ENCODE measurements around the gene TLL2. TPM values are rescaled to one million over a fixed set of nuclear protein-coding genes. Genes with fewer than 3 reads are reported as not detected.

Gene TLL2
- total RNA-seq, 1 experiment from 2014 or later, result 9.1 TPM

DNA sequence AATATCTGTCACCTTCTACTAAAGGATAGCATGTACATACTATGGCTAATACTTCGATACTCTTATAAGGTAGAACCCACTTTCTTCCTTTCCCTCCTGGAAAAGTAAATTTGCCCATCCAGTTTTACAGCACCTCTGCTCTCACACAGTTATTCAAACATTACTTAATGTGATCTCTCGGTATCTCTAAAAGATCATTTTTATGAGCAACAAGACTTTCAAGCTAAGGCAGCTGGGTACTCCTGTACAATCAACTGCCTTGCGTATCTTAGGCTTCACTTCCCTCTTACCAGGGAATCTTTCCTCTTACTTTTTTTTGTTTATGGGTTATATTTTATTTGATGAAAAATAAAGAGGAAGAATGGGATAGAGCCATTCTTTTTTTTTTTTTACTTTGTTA is 26.5 kb upstream of the TLL2 start:
- H3K27me3 Mint-ChIP-seq (ENCODE audit: low read depth), result no peaks in the 10 kb centered on the region
- no peak for TF ChIP-seq TP53 (CRISPR knock-in tag; IDR thresholded peaks at IDR 0.05)
- no peak for TF ChIP-seq MYBL2 (CRISPR knock-in tag; IDR thresholded peaks at IDR 0.05)
- no peak for TF ChIP-seq ELF4 (CRISPR knock-in tag; IDR thresholded peaks at IDR 0.05; ENCODE audit: low read depth)
- TF ChIP-seq ZNF317 (CRISPR knock-in tag; IDR thresholded peaks at IDR 0.05; ENCODE audit: borderline replicate concordance, low read depth), result no peak
- TF ChIP-seq SMAD3 (CRISPR knock-in tag; IDR thresholded peaks at IDR 0.05; ENCODE audit: borderline replicate concordance), result no peak
- TF ChIP-seq ZNF219 (CRISPR knock-in tag; IDR thresholded peaks at IDR 0.05; ENCODE audit: borderline replicate concordance), result no peak
- no peak for TF ChIP-seq ZNF671 (CRISPR knock-in tag; IDR thresholded peaks at IDR 0.05)
- no peak for TF ChIP-seq ZNF138 (CRISPR knock-in tag; conservative IDR thresholded peaks at IDR 0.05)
- TF ChIP-seq, protein P1, sequence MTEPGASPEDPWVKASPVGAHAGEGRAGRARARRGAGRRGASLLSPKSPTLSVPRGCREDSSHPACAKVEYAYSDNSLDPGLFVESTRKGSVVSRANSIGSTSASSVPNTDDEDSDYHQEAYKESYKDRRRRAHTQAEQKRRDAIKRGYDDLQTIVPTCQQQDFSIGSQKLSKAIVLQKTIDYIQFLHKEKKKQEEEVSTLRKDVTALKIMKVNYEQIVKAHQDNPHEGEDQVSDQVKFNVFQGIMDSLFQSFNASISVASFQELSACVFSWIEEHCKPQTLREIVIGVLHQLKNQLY (CRISPR knock-in tag; IDR thresholded peaks at IDR 0.05), result no peak
- TF ChIP-seq GABPB1 (CRISPR knock-in tag; IDR thresholded peaks at IDR 0.05), result no peak
- no peak for TF ChIP-seq RORB (CRISPR knock-in tag; IDR thresholded peaks at IDR 0.05)
- TF ChIP-seq, protein P2, sequence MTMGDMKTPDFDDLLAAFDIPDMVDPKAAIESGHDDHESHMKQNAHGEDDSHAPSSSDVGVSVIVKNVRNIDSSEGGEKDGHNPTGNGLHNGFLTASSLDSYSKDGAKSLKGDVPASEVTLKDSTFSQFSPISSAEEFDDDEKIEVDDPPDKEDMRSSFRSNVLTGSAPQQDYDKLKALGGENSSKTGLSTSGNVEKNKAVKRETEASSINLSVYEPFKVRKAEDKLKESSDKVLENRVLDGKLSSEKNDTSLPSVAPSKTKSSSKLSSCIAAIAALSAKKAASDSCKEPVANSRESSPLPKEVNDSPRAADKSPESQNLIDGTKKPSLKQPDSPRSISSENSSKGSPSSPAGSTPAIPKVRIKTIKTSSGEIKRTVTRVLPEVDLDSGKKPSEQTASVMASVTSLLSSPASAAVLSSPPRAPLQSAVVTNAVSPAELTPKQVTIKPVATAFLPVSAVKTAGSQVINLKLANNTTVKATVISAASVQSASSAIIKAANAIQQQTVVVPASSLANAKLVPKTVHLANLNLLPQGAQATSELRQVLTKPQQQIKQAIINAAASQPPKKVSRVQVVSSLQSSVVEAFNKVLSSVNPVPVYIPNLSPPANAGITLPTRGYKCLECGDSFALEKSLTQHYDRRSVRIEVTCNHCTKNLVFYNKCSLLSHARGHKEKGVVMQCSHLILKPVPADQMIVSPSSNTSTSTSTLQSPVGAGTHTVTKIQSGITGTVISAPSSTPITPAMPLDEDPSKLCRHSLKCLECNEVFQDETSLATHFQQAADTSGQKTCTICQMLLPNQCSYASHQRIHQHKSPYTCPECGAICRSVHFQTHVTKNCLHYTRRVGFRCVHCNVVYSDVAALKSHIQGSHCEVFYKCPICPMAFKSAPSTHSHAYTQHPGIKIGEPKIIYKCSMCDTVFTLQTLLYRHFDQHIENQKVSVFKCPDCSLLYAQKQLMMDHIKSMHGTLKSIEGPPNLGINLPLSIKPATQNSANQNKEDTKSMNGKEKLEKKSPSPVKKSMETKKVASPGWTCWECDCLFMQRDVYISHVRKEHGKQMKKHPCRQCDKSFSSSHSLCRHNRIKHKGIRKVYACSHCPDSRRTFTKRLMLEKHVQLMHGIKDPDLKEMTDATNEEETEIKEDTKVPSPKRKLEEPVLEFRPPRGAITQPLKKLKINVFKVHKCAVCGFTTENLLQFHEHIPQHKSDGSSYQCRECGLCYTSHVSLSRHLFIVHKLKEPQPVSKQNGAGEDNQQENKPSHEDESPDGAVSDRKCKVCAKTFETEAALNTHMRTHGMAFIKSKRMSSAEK (CRISPR knock-in tag; IDR thresholded peaks at IDR 0.05; ENCODE audit: borderline replicate concordance), result no peak
- no peak for TF ChIP-seq HMGA2 (CRISPR knock-in tag; IDR thresholded peaks at IDR 0.05)
- CTCF ChIA-PET, result no interaction called here
- POLR2A ChIA-PET, result interaction anchor here (0.7 kb wide), 1 partner anchor 1814 kb away, joined by 3 read pairs; no protein-coding TSS in a partner anchor
- no peaks in the 10 kb centered on the region for H3K9me3 Mint-ChIP-seq
- no peak overlapping the region for H3K4me3 Mint-ChIP-seq
- no peaks in the 10 kb centered on the region for H3K4me1 Mint-ChIP-seq
- H3K36me3 Mint-ChIP-seq, result peaks cover 33% of the 10 kb centered on the region
- DNase-seq (ENCODE audit: low spot score) (no peak), ATAC-seq (no peak)
- H3K27ac Mint-ChIP-seq, result no peak overlapping the region

DNA sequence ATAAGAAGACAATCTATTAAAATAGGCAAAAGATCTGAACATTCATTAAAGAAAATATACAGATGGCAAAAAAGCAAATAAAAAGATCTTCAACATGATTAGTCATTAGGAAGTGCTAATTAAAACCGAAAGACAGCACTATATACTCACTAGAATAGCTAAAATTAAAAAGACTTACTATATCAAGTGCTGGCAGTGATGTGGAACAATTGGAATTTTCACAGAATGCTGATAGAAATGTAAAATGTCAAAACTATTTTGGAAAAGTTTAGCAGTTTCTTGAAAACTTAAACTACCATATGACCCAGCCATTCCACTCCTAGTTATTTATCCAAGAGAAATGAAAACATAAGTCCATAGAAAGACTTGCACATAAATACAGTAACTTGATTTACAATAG is 25.0 kb upstream of the TLL2 start:
- Mint-ChIP-seq H3K36me3 (peaks cover 30% of the 10 kb centered on the region), H3K4me1 (no peaks in the 10 kb centered on the region), H3K9me3 (no peaks in the 10 kb centered on the region), H3K27ac (no peak overlapping the region), H3K4me3 (no peak overlapping the region), H3K27me3 (ENCODE audit: low read depth) (no peaks in the 10 kb centered on the region)
- ATAC-seq, result no peak
- no peak for DNase-seq (ENCODE audit: low spot score)
- ChIA-PET CTCF (no interaction called here), POLR2A (no interaction called here)
- TF ChIP-seq, protein P3, sequence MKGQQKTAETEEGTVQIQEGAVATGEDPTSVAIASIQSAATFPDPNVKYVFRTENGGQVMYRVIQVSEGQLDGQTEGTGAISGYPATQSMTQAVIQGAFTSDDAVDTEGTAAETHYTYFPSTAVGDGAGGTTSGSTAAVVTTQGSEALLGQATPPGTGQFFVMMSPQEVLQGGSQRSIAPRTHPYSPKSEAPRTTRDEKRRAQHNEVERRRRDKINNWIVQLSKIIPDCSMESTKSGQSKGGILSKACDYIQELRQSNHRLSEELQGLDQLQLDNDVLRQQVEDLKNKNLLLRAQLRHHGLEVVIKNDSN (CRISPR knock-in tag; IDR thresholded peaks at IDR 0.05), result no peak
- TF ChIP-seq ZNF416 (CRISPR knock-in tag; IDR thresholded peaks at IDR 0.05) (no peak), ZNF138 (CRISPR knock-in tag; conservative IDR thresholded peaks at IDR 0.05) (no peak), ETV6 (CRISPR knock-in tag; IDR thresholded peaks at IDR 0.05) (no peak), TP53 (CRISPR knock-in tag; IDR thresholded peaks at IDR 0.05) (no peak)
- TF ChIP-seq, protein P4, sequence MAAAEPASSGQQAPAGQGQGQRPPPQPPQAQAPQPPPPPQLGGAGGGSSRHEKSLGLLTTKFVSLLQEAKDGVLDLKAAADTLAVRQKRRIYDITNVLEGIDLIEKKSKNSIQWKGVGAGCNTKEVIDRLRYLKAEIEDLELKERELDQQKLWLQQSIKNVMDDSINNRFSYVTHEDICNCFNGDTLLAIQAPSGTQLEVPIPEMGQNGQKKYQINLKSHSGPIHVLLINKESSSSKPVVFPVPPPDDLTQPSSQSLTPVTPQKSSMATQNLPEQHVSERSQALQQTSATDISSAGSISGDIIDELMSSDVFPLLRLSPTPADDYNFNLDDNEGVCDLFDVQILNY (CRISPR knock-in tag; IDR thresholded peaks at IDR 0.05), result no peak
- TF ChIP-seq, protein P5, sequence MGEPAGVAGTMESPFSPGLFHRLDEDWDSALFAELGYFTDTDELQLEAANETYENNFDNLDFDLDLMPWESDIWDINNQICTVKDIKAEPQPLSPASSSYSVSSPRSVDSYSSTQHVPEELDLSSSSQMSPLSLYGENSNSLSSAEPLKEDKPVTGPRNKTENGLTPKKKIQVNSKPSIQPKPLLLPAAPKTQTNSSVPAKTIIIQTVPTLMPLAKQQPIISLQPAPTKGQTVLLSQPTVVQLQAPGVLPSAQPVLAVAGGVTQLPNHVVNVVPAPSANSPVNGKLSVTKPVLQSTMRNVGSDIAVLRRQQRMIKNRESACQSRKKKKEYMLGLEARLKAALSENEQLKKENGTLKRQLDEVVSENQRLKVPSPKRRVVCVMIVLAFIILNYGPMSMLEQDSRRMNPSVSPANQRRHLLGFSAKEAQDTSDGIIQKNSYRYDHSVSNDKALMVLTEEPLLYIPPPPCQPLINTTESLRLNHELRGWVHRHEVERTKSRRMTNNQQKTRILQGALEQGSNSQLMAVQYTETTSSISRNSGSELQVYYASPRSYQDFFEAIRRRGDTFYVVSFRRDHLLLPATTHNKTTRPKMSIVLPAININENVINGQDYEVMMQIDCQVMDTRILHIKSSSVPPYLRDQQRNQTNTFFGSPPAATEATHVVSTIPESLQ (CRISPR knock-in tag; IDR thresholded peaks at IDR 0.05), result no peak
- TF ChIP-seq, protein P6, sequence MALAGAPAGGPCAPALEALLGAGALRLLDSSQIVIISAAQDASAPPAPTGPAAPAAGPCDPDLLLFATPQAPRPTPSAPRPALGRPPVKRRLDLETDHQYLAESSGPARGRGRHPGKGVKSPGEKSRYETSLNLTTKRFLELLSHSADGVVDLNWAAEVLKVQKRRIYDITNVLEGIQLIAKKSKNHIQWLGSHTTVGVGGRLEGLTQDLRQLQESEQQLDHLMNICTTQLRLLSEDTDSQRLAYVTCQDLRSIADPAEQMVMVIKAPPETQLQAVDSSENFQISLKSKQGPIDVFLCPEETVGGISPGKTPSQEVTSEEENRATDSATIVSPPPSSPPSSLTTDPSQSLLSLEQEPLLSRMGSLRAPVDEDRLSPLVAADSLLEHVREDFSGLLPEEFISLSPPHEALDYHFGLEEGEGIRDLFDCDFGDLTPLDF (CRISPR knock-in tag; IDR thresholded peaks at IDR 0.05), result no peak
- TF ChIP-seq, protein P7, sequence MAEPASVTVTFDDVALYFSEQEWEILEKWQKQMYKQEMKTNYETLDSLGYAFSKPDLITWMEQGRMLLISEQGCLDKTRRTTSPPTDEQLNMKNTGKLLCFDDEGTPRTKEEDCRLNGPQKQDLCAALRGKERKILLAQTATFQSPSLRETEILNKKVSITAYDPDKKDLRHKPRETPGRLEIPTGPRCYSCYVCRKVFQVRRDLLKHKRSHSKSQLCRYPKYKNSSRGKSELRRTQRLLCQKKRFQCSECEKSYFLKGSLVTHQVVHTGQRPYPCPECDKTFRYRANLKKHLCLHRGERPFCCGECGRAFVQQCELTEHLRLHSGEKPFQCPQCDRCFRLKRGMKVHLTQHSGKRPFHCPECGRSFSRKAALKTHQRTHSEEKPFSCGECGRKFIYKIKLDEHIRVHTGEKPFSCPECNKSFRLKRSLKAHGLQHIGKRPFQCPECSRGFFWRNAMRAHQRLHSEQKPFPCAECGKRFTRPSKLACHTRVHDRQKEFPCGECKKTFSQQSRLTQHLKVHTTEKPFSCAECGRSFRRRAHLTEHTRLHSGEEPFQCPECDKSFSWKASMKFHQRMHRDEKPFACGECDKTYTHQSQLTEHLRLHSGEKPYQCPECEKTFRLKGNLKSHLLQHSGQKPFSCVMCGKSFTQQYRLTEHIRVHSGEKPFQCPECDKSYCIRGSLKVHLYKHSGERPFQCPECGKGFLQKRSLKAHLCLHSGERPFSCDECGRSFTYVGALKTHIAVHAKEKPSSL (CRISPR knock-in tag; conservative IDR thresholded peaks at IDR 0.05), result no peak

Measured in WTC11 (cell line).